Measurements from ENCODE around the gene FBXW10B. TPM values are rescaled to one million over a fixed set of nuclear protein-coding genes. Genes with fewer than 3 reads are reported as not detected.

Gene FBXW10B
- total RNA-seq, 1 experiment from 2014 or later: not detected

DNA sequence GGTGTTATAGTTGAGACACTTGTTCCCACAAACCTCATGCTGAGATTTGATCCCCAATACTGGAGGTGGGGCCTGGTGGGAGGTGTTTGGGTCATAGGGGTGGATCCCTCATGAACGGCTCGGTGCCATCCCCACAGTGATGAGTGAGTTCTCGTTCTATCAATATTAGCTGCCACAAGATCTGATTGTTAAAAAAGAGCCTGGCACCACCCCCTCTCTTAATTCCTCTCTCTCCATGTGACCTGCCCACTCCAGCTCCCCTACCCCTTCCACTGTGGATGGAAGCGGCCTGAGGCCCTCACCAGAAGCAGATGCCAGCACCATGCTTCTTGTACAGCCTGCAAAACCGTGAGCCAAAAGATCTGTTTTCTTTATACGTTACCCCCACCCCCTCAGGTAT is 33.5 kb upstream of the FBXW10B start:
- Histone ChIP-seq H2BK20ac (ENCODE audit: low read depth, low read length, poor library complexity, severe bottlenecking) (no peak overlapping the region), H3K23ac (ENCODE audit: insufficient read length, low read depth, low read length) (no peak overlapping the region), H3K4me1 (ENCODE audit: insufficient read depth, low read length) (peaks cover 3% of the 10 kb centered on the region; the same call in 1 of the 2 replicates), H3K4me2 (ENCODE audit: insufficient read depth, insufficient read length, low read length) (no peak overlapping the region), H2BK15ac (ENCODE audit: low read depth, low read length) (no peak overlapping the region), H3K79me1 (ENCODE audit: insufficient read depth, low read depth, low read length, poor library complexity, severe bottlenecking) (no peaks in the 10 kb centered on the region), H3T11ph (ENCODE audit: low read length) (no peak overlapping the region), H3K9ac (ENCODE audit: extremely low read depth, insufficient read length, low read length) (no peak overlapping the region), H3K79me2 (ENCODE audit: insufficient read depth, low read length) (no peaks in the 10 kb centered on the region), H3K14ac (ENCODE audit: insufficient read depth, low read length) (no peak overlapping the region), H2BK12ac (ENCODE audit: insufficient read length, low read depth, low read length) (no peak overlapping the region), H2AFZ (ENCODE audit: low read length) (no peak overlapping the region), H4K20me1 (ENCODE audit: control insufficient read depth, insufficient read depth, insufficient read length) (no peaks in the 10 kb centered on the region), H3K56ac (ENCODE audit: insufficient read length, low read depth, low read length) (no peak overlapping the region), H4K91ac (ENCODE audit: insufficient read length, low read depth, low read length) (no peak overlapping the region), H3K27me3 (ENCODE audit: insufficient read depth, low read length) (no peaks in the 10 kb centered on the region), H2BK120ac (ENCODE audit: low read depth, low read length, poor library complexity, severe bottlenecking) (no peak overlapping the region), H4K5ac (ENCODE audit: insufficient read length, low read depth, low read length) (no peak overlapping the region), H2BK5ac (ENCODE audit: insufficient read length, low read length) (no peak overlapping the region), H3K27ac (ENCODE audit: insufficient read length, low read depth, low read length) (no peak overlapping the region), H3K18ac (ENCODE audit: insufficient read length, low read depth, low read length) (no peak overlapping the region), H4K8ac (replicated peaks; ENCODE audit: insufficient read length, low read depth, low read length) (no peak overlapping the region), H3K4ac (ENCODE audit: low read depth, low read length) (no peak overlapping the region), H3K9me3 (ENCODE audit: control insufficient read depth, low read depth, low read length) (no peaks in the 10 kb centered on the region), H3K23me2 (ENCODE audit: insufficient read length, low read depth, low read length, poor library complexity, severe bottlenecking) (no peaks in the 10 kb centered on the region), H2AK5ac (ENCODE audit: insufficient read length, low read length) (no peak overlapping the region)
- Mint-ChIP-seq H3K27ac (no peak overlapping the region), H3K27me3 (ENCODE audit: low read depth) (peaks cover 1% of the 10 kb centered on the region; the same call in 1 of the 2 replicates), H3K9me3 (no peaks in the 10 kb centered on the region), H3K36me3 (ENCODE audit: insufficient read depth in 1 of 3, low read depth in 3 of 3) (peaks cover 5 to 24% (median 15%) of the 10 kb centered on the region in 3 experiments; a peak in 6 of 7 replicates), H3K4me1 (peaks cover 33 to 46% of the 10 kb centered on the region in 2 experiments), H3K4me3 (no peak overlapping the region)
- TF ChIP-seq CTCF (conservative IDR thresholded peaks at IDR 0.05): no peak
- WGBS (ENCODE audit: extremely low coverage, insufficient read length, low lambda C conversion rate): no CpG with 5 or more reads among the region's 6 CpGs
- DNase-seq: no peak
